HEK293 (cell line): ENCODE data around the gene PANX1.

Source experiments
- CTCF ChIP-seq: fragments of 450-650 bp; formaldehyde crosslinking; IDR thresholded peaks from 2 replicates; pipeline ENCODE4 v1.5.1; 2016; ENCODE audit warnings: missing biosample characterization, missing genetic modification characterization
- GLI2 ChIP-seq: fragments of 450-650 bp; formaldehyde crosslinking; IDR thresholded peaks from 2 replicates; pipeline ENCODE4; 2017; ENCODE audit warnings: missing biosample characterization, missing genetic modification characterization, low read depth, borderline replicate concordance
- MYNN ChIP-seq: fragments of 450-650 bp; formaldehyde crosslinking; IDR thresholded peaks from 2 replicates; pipeline ENCODE4 v1.5.1; 2016; ENCODE audit warnings: missing biosample characterization, missing genetic modification characterization, borderline replicate concordance
- RBAK ChIP-seq: fragments of 450-650 bp; formaldehyde crosslinking; IDR thresholded peaks from 2 replicates; pipeline ENCODE4 v1.5.1; 2016; ENCODE audit warnings: missing biosample characterization, missing genetic modification characterization
- YY1 ChIP-seq: fragments of 450-650 bp; formaldehyde crosslinking; IDR thresholded peaks from 2 replicates; pipeline ENCODE4 v1.5.1; 2018; ENCODE audit warnings: missing biosample characterization, missing genetic modification characterization
- ZBTB8A ChIP-seq: fragments of 450-650 bp; formaldehyde crosslinking; IDR thresholded peaks from 2 replicates; pipeline ENCODE4 v1.5.1; 2016; ENCODE audit warnings: missing biosample characterization, missing genetic modification characterization
- ZNF140 ChIP-seq: fragments of 450-650 bp; formaldehyde crosslinking; IDR thresholded peaks from 2 replicates; pipeline ENCODE4 v1.5.1; 2016; ENCODE audit warnings: missing biosample characterization, missing genetic modification characterization
- ZNF274 ChIP-seq, 2 experiments: fragments of 200-500 bp in 1 of 2; fragments of 450-650 bp in 1 of 2; sonication (Bioruptor generic) in 1 of 2; formaldehyde crosslinking in 1 of 2; IDR thresholded peaks; 2 replicates each; pipeline versions ENCODE4 v1.5.1 to v1.6.1; 2014 to 2016; ENCODE audit warnings: borderline replicate concordance in 1 of 2, inconsistent platforms in 1 of 2, low read length in 1 of 2, missing biosample characterization in 1 of 2, missing genetic modification characterization in 1 of 2
- ZNF404 ChIP-seq: fragments of 450-650 bp; formaldehyde crosslinking; IDR thresholded peaks from 2 replicates; pipeline ENCODE4 v1.5.1; 2017; ENCODE audit warnings: missing biosample characterization, missing genetic modification characterization
- ZNF580 ChIP-seq: fragments of 450-650 bp; formaldehyde crosslinking; IDR thresholded peaks from 2 replicates; pipeline ENCODE4 v1.5.1; 2016; ENCODE audit warnings: missing biosample characterization, missing genetic modification characterization
- ZNF704 ChIP-seq: fragments of 450-650 bp; formaldehyde crosslinking; IDR thresholded peaks from 2 replicates; pipeline ENCODE4 v1.5.1; 2016; ENCODE audit warnings: missing biosample characterization, missing genetic modification characterization
- ZNF768 ChIP-seq: fragments of 450-650 bp; formaldehyde crosslinking; IDR thresholded peaks from 2 replicates; pipeline ENCODE4 v1.5.1; 2018; ENCODE audit warnings: missing biosample characterization, mild to moderate bottlenecking, missing genetic modification characterization
- ZSCAN16 ChIP-seq: fragments of 450-650 bp; formaldehyde crosslinking; IDR thresholded peaks from 2 replicates; pipeline ENCODE4 v1.5.1; 2016; ENCODE audit warnings: missing biosample characterization, missing genetic modification characterization

GRCh38 chr11:94131047-94131717 lies 2.5 kb downstream of the PANX1 start:
- TF ChIP-seq ZNF274 (IDR thresholded peaks at IDR 0.05; ENCODE audit: low read length) (no peak), ZNF274 (tag by site-specific recombination; IDR thresholded peaks at IDR 0.05; ENCODE audit: borderline replicate concordance) (no peak), ZNF580 (tag by site-specific recombination) (no peak), CTCF (tag by site-specific recombination) (no peak), MYNN (tag by site-specific recombination) (no peak), YY1 (tag by site-specific recombination) (no peak), ZNF404 (tag by site-specific recombination) (no peak), GLI2 (tag by site-specific recombination) (no peak), ZNF140 (no peak), ZNF704 (tag by site-specific recombination) (no peak), RBAK (tag by site-specific recombination) (no peak), ZNF768 (tag by site-specific recombination) (no peak), ZSCAN16 (tag by site-specific recombination) (no peak), ZBTB8A (tag by site-specific recombination) (no peak)
